GM03348 (cell line): ENCODE results near the gene PODXL.

ENCODE experiments used
- DNase-seq: peaks from one replicate; pipeline ENCODE4 v3.0.0; 2012; ENCODE audit warnings: low spot score

Gene PODXL

GRCh38 chr7:131564640-131565039 lies 8.2 kb upstream of the PODXL start:
- no peak for DNase-seq

- no peak for DNase-seq
These were observed 7.5 kb upstream of the PODXL start for GRCh38 chr7:131563918-131564317.

DNA sequence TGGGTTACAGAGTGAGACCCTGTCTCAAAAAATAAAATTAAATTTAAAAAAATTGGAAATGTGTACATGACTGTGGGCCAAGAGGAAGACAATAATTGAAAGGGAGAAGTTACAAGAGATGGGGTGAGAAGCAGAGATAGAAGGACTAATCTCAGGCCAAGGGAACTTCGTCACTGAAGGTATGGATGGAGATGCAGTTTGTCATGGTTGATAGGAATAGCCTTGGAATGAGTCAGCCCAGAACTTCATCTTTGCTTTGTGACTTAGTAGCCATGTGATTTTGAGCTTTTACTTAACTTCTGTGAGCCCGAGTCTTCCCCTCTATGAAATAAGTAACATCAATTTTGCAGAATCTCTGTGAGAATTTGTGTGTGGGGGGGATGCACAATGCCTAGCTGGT lies 6.5 kb upstream of the PODXL start:
- DNase-seq = no peak

- DNase-seq = no peak
These were observed 3.6 kb upstream of the PODXL start for GRCh38 chr7:131560061-131560460.

DNA sequence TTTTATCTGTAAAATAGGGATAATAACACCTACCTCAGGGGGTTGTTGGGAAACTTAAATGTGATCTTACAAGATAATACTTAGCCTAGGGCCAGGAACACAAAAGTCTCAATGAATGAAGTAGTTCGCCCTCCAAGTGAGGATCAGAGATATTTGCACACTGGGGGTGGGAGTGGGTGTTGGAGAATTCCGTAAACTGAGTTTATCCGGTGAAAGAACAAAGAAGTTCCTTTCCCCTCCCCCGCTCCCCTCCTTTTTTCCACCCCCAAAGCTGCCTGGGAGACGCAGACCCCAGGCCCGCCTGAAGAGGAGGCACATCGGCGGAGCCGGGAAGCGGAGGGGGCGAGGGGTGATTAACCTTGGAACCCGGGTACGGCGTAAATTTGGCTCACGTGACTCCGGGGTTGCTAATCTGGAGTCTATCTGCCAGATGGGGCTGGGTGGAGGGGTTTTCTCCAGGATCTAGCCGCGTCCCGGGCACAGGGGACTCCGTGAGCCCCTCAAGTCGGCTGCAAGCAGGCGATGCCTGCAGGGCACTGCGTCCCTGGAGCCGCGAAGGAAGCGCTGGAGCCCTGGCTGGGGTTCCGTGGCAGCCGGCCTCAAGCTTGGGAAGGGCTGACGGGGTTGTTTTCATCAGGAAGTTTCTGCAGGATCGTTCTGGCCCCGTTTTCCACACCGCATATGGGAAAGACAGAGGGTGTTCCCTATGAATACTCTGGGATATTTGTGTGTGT lies 1.4 kb upstream of the PODXL start:
- DNase-seq = peak; percentile 75

DNA sequence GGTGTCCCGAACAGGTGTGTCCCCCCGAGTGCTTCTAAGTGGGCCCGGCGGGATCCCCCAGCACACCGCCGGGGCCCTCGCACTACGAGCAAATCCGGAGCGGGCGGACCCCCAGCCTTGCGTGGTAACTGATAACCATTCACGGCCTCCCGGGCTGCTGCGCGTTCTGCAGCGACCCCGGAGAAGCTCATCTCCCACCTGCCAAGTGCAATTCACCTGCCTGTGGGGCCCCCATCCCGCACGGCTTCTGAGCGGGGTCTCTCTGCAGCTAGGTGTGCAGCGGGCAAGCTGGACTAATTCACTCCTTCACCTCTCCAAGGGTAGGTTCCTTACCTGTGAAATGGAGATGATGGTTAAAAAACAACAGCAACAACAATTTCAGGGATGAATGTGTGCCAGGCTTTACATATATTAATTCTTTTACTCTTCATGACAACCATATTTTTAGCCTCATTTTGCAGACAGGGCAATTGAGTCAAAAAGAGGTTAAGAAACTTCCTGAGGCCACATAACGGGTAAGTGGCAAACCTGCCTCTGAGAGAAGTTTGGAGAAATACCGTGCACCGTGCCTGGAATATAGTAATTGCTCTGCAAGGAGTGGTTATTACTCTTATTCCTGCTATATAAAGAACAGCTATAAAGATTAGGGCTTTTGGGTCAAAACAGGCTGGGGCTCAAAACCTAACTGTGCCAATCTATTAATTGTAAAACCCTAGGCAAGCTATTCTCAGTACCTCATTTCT lies 652 bp upstream of the PODXL start:
- DNase-seq = no peak

- DNase-seq = peak; percentile 16
These were observed 826 bp downstream of the PODXL start for GRCh38 chr7:131555552-131556052.

DNA sequence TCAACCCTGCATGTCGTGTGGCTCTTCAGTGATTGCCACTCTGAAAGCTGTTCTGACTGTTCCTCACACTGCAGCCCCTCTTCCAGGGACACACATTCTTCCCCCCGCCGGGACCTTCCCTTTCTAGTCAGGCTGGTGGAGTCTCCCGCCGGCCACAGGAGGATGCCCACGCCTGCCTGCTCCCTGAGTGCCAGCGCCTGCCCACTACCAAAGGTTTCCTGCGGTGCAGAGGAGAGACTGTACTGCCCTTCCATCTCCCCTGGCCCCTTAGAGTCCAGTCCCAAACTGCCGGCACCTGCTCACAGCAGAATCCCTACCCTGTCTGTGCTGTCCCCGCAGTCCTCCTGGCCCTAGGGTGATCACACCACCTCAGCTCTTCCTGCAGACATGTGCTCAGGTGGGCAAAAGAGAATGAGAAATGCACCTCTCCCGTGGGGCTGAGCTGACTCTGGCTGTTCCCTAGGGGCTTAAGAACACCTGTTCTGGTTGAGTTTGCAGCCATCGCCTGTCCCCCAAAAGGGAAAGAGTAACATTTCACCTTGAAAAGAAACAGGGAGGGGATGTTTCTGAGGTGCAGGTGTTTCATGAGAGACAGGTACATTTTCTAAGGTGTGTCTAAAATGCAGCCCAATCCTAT lies 1.4 kb downstream of the PODXL start:
- DNase-seq = no peak

- DNase-seq = no peak
These were observed 2.5 kb downstream of the PODXL start for GRCh38 chr7:131553931-131554330.

DNA sequence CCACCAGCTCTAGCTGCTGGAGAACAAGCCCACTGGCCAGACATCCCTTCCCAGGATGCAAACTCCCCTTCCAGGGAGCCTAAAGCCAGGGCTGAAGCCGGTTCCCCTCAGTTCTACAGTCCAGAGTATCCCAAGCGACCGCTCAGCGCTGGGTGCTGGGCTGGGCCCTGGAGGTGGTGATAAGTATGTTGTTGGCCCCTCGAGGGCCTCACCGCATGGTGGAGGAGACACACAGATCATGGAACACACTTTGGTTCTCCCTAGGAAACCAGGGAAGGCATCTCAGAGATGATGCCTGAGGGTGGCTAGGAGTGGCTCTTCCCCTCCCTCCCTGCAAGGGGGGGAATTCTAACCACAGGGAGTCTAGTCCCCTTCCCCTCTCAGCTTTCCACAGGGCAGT lies 4.4 kb downstream of the PODXL start:
- DNase-seq = no peak

DNA sequence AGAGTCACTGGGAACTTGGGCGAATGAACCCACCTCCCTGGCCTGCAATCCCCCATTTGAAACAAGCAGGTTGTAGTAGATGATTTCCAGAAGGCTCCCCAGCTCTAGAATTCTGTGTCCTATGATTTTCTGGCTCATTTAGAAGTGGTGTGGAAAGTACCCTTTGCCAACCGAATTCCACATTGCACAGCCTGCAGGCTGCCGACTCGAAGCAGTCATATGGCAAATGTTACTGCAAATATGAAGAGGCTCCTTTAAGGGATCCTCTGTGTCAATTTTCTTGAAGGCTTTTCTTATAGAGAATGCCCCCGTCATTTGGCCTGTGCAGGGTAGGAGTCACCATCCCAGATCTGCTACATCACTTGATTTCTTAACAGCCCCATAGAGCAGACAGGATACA lies 5.6 kb downstream of the PODXL start:
- no peak for DNase-seq

DNA sequence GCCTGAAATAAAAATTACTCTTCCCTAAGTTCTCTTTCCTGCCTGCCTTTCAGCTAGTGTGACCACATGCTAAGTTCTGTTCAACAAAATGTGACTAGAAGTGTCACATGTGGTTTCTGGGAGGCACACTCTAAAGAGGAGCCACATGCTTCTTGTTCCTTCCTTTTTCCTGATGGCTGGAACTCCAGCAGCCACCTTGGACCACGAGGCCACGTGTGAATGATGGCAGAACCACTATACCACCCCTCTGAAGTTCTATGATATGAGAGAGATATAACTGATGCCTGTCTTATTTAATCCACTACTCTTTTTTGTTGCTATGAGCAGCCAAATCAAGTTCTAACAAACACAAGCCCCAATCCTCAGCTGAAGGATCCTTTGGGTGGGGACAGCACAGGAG lies 8.1 kb downstream of the PODXL start:
- DNase-seq = no peak

DNA sequence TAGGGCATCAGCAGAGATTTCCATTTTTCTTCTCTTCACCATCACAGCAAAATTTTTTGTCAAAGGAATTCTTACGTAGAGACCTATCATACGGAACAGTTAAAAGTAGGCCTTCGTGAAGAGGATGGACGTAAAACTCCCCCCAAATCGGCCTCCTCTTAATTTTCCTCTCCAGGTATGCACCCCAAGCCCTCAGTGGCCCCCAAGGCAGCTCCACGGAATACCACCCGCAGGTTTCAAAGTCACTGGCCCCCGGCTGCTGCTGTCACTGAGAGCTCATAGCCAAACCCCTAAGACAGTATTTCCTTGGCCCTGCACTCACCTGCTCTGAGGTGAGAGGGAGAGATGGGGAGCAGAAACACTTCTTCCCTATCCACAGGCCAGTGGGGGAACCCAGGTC lies 8.8 kb downstream of the PODXL start:
- DNase-seq = no peak

- DNase-seq = no peak
These were observed 9.8 kb downstream of the PODXL start for GRCh38 chr7:131546583-131547141.

- DNase-seq = no peak
These were observed 10.3 kb downstream of the PODXL start for GRCh38 chr7:131546126-131546525.

DNA sequence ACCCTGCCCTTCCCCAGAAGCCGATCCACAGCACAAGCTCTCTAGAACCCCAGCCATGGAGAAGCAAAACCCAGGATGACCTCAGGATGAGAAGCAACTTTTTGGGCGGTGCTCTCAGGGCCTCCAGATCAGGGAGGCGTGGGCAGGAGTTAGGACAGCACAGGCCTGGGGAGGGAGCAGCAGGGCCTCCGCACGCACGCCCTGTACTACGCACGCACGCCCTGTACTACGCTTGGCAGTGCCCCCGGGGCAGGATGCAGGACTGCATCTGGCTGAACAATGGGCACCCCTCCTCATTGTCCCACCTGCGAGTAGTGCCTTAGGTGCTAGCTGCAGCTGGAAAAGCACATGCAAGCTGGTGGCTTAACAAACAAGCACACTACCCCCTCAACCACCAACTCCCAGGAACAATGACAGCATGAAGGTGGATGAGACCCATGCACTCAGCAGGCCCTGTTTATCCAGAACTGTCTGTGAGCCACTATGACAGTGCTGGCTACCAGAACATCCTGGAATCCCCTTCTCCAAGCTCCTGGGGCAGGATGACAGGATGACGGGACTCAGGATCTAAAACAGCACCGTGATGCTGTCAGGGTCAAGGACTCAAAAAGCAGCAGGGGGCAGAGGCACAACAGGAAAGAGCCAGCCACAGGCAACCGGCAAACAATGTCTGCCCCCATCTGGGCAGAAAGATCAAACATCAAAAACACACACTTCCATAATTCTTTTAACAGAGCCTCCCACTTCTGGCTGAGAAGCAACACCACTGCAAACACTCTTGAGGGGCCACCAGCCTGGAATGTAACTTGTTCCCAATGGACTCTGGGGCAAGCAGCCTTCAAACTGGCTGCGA lies 11.8 kb downstream of the PODXL start:
- DNase-seq = peak; percentile 59

- no peak for DNase-seq
These were observed 12.4 kb downstream of the PODXL start for GRCh38 chr7:131544021-131544420.

GRCh38 chr7:131543298-131543697 lies 13.1 kb downstream of the PODXL start:
- DNase-seq = no peak

DNA sequence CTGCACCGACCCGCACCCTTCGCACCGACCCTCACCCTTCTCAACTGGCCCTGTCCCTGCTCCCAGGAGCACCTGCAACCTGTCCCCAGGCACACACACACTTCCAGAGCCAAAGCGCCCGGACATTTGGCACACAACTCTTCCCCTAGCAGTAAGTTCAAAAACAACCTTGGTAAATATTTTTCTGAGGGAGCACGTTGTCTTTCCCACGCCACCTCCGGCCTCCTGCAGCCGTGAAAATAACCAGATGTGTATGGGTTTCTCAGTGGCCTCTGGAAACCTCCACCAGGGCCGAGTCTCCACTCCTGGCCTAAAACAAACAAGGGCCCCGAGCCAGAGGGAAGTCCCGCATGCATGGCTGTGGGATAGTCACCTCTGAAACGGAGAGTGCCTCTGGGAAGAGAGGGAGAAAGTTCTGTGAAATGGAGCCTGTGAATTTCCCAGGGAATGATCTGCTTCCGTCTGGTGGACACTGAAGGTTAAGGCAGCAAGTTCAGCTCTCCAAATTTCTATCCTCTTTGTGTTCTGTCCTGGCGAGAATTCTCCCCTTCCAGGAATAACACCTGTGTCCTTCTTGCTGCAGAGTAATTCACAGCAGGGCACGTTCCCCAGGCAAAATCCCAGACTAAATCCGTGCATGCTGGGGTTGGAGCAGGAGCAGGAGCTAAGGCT lies 15.8 kb downstream of the PODXL start:
- no peak for DNase-seq

DNA sequence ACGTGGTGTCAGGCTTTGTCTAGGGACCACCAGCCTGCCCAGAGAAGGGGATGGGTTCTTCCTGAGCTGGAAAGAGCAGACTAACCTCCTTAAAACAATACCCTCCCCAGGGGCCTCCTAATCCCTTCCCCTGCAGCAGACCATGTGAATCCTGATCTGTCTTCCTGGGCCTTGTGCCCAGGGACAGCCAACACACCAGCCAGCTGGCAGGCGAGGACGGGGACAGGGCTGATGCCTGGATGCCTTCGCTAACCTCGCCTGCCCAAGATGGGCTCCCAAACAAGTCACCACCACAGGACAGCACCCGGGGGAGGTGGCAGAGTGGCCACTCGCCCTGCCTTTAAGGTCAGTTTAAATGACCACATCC lies 17.6 kb downstream of the PODXL start:
- peak; percentile 70 for DNase-seq

DNA sequence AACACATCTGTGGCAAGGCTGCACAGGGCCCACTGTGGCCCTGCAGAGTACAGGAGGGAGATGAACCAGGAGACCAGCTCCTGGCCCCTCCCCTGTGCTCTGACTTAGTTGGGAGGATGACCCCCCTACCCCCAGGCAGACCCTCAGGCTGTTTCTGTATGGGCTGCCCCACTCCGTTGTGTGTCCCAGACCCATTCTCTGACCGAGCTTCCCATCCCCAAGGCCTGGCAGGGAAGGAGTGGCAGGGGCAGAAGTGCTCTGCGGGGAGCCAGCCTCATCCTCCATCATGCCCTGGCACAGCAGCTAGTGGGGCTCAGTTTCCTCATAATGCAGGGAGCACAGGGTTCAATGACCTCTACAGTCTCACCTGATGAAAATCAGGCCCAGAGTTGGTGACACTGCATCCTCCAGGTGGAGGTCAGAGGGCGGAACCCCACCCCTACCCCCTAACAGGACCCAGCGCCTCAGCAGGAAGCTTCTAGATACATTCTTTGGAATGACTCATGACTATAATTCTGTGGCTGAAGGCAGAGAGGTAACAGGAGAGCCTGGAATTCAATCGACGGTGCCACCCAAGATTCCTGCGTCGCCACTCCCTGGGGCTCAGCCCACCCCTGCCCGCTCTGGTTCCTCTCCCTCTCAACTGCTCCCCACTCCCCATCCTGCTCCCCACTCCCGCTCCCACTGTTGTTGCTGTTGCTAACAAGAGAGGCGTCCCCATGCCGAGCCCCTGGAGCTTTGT lies 18.2 kb downstream of the PODXL start:
- DNase-seq = peak; percentile 79
